ENCODE results near the gene C1QTNF6. TPM values are rescaled to one million over a fixed set of nuclear protein-coding genes. Genes with fewer than 3 reads are reported as not detected.

The C1QTNF6 gene
- total RNA-seq, 1 experiment from 2014 or later = 15.2 TPM

DNA sequence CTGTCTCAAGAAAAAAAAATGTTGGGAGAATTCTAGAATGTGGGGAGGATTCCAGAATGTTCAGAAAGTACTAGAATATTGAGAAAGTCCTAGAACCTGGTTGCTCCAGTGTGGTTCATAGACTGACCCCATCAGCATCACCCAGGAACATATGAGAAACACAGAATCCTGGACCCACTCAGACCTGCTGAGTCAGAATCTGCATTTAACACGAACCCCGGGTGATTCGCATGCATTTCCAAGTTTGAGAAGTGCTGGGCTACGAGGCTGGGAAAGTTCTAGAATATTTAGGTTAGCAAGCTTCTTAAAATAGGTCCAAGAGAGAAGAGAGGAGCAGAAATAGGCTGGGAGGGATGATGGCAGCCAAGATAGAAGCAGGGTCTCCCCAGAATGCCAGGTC lies 6.4 kb downstream of the C1QTNF6 start:
- ChIA-PET POLR2A (no interaction called here), RAD21 (ENCODE audit: low non-redundant PET in 1 of 2, low total read pairs in 2 of 2, uncharacterized antibody in 2 of 2, unreplicated experiment in 2 of 2) (no interaction called here), CTCF (no interaction called here)
- Histone ChIP-seq H3K9me2 (ENCODE audit: insufficient read depth) (no peaks in the 10 kb centered on the region), H3K4me1 (ENCODE audit: control insufficient read depth in 1 of 2, insufficient read depth in 2 of 2, low read length in 2 of 2) (peaks cover 9 to 29% of the 10 kb centered on the region in 2 experiments), H3K27me3 (ENCODE audit: insufficient read depth, low read length) (no peaks in the 10 kb centered on the region), H3K4me3 (replicated peaks in 1 of 2; ENCODE audit: low read depth in 1 of 2, low read length in 2 of 2) (no peak overlapping the region), H4K20me1 (ENCODE audit: insufficient read depth) (no peaks in the 10 kb centered on the region), H3K9ac (ENCODE audit: low read length) (no peak overlapping the region), H3K27ac (ENCODE audit: low read depth, low read length) (no peak overlapping the region), H3K4me2 (ENCODE audit: low read length) (no peak overlapping the region), H2AFZ (ENCODE audit: low read depth, low read length, poor library complexity, severe bottlenecking) (no peak overlapping the region), H3K36me3 (ENCODE audit: control insufficient read depth in 1 of 2, insufficient read depth in 2 of 2, low read length in 2 of 2) (no peaks in the 10 kb centered on the region), H3K79me2 (ENCODE audit: insufficient read depth, low read length) (no peaks in the 10 kb centered on the region), H3K9me3 (ENCODE audit: control insufficient read depth in 1 of 2, insufficient read depth in 1 of 2, low read depth in 1 of 2, low read length in 2 of 2) (no peaks in the 10 kb centered on the region)
- intact Hi-C loops (cut with micrococcal nuclease) = no loop called here
- BruUV-seq (replicated peaks) = no TSS peak
- TF ChIP-seq, protein P1, sequence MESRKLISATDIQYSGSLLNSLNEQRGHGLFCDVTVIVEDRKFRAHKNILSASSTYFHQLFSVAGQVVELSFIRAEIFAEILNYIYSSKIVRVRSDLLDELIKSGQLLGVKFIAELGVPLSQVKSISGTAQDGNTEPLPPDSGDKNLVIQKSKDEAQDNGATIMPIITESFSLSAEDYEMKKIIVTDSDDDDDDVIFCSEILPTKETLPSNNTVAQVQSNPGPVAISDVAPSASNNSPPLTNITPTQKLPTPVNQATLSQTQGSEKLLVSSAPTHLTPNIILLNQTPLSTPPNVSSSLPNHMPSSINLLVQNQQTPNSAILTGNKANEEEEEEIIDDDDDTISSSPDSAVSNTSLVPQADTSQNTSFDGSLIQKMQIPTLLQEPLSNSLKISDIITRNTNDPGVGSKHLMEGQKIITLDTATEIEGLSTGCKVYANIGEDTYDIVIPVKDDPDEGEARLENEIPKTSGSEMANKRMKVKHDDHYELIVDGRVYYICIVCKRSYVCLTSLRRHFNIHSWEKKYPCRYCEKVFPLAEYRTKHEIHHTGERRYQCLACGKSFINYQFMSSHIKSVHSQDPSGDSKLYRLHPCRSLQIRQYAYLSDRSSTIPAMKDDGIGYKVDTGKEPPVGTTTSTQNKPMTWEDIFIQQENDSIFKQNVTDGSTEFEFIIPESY (IDR thresholded peaks at IDR 0.05; ENCODE audit: extremely low read depth, insufficient replicate concordance, low read length) = no peak
- TF ChIP-seq, protein P2, sequence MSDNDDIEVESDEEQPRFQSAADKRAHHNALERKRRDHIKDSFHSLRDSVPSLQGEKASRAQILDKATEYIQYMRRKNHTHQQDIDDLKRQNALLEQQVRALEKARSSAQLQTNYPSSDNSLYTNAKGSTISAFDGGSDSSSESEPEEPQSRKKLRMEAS (IDR thresholded peaks at IDR 0.05) = no peak
- TF ChIP-seq ELF1 (IDR thresholded peaks at IDR 0.05; ENCODE audit: borderline replicate concordance, low read depth) (no peak), FOSL1 (IDR thresholded peaks at IDR 0.05; ENCODE audit: low read depth) (no peak), CEBPB (IDR thresholded peaks at IDR 0.05; ENCODE audit: low read depth) (no peak), ATF3 (IDR thresholded peaks at IDR 0.05) (no peak), ZNF274 (IDR thresholded peaks at IDR 0.05; ENCODE audit: low read depth, low read length) (no peak), CBX3 (IDR thresholded peaks at IDR 0.05; ENCODE audit: low read depth) (no peak), EZH2phosphoT487 (IDR thresholded peaks at IDR 0.05; ENCODE audit: borderline replicate concordance) (no peak), TCF7L2 (IDR thresholded peaks at IDR 0.05; ENCODE audit: borderline replicate concordance, extremely low read depth, insufficient read depth, insufficient read length) (no peak), POLR2AphosphoS5 (IDR thresholded peaks at IDR 0.05; ENCODE audit: low read depth, low read length) (no peak), ZFX (IDR thresholded peaks at IDR 0.05) (no peak), JUND (IDR thresholded peaks at IDR 0.05) (no peak), POLR2A (IDR thresholded peaks at IDR 0.05; ENCODE audit: borderline replicate concordance, extremely low read depth, insufficient read depth, insufficient read length) (no peak)
- ATAC-seq (no peak), DNase-seq (ENCODE audit: low read depth, low spot score) (no peak)

Data from HCT116 (cell line).